Umbilical cord (tissue), 2 donors: ENCODE measurements around the gene RNU2-63P. TPM values are rescaled to one million over a fixed set of nuclear protein-coding genes. Genes with fewer than 3 reads are reported as not detected.
"Not testable (repeated sequence)": the region's sequence is repeated elsewhere in the genome, so short reads cannot be mapped to it uniquely, and the experiment has no call there.

Experiments
- DNase-seq: peaks from one replicate; pipeline ENCODE4 v3.0.0-alpha.2; 2015; ENCODE audit warnings: low spot score
- total RNA-seq: library from RNA; depleted of rRNA; stranded (reverse); fragments of >200 nt; gene quantifications from one replicate; pipeline ENCODE4 v1.2.3, GENCODE V29; 2014; ENCODE audit warnings: low replicate concordance; ENCODE audit not compliant: insufficient read depth

The RNU2-63P gene
- not detected for total RNA-seq

DNA sequence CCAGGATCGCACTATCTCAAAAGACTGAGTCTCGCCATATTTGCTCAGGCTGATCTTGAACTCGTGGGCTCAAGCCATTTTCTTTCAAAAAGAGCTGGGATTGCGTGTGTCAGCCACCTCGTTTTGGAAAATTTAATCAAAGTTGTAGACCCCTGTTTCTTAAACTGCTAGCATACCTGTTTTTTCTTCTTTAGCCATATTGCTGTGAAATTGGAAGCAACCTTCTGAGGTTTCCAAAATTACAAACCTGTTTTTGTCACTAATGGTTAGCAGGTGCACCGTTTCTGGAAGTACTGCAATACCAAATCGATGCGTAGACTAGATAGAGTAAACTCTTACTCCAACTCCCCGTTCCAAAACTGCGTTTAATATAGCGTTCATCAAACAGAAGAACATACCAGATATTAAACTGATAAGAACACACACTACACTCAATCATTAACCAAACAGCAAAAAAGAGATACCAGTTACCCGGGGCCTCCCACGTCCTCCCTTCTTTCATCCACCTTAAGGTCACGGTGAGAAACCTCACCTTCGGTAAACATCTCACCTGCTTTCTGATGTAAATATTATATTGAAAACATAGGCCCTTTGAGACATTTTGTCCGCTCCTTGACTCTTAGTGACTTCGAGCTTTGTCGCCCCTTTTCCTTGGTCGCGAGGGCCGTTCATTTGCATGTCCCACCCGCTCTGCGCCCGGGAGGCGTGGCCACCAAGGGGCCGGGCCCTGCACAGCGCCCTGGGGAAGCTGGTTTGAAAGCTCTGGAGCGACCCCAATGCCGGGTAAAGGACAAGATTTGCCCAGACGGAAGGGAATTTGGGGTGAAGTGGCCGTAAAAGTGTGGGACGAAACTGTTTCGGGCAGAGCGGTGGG, at the start of gene RNU2-63P:
RNU2-63P (minus strand) TSS at position 462 of the 874 bp plus-strand sequence.
- peak; percentile 91 for DNase-seq

DNA sequence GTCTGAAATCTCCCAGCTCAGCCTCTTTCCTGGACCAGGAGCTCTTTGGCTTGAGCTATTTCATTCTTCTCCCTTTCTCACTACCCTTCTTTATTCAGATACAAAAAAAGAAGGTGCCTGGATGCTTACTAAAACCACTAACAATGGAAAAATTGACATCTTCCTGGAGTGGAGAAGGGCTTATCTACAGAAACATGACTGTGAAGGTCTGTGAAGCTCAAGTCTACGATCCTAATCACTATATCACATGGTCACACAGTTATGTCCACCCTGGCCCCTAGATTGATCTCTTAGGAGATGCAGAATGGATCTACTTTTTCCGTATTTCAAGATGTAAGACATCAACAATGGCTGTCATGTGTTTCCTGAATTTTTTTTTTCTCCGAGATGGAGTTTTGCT, 44.9 kb upstream of the RNU2-63P start:
- no peak for DNase-seq

DNA sequence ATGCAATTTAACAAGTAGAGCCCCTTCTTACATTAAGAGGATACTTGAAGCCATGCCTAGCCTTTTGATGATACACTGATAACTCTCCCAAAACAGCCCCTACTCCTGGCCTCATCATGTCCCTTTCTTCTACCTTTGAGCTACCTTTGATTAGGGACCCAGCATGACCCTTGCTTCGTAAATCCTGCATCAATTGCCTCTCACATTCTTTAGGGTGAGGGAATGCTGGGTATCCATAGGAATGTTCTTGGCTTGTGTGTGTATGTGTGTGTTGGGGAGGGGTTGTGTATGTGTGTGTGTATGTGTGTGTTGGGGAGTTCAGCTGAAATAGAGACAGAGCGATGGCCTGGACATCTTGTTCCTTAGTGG, 44.5 kb upstream of the RNU2-63P start:
- DNase-seq, result no peak

DNA sequence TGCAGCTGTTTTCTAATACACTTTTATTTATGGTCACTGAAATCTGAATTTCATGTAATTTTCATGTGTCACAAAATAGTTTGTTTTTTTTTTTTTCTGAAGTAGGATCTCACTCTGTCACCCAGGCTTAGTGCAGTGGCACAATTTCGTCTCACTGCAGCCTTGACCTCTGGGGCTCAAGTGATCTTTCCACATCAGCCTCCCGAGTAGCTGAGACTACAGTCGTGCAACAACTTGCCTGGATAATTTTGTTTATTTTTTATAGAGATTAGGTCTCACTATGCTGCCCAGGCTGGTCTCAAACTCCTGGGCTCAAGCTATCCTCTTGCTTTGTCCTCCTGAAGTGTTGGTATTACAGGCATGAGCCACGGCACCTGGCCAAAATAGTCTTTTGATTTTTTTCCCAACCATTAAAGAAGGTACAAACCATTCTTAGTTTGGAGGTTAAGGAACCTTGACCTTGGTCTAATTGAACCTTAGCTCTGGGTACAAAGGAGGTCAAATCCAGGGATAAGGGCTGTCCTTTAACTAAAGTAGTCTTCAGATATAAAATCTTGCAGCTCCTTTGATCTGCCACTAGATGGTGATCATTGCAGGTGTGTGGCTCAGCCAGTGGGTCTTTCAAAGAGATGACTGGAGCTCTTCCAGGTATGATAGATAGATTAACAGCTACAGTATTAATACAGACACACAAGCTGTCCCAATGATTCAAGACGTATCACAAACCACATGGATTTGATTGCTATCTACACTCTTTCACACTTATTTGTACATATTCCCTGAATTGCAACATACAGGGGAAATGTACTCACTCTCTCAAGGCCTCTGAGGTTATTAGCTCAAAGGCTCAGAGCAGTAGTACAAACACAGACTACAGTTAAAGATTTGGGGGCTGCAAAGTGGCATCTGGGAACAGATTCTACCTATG, 43.9 kb upstream of the RNU2-63P start:
- DNase-seq, result peak; percentile 42

DNA sequence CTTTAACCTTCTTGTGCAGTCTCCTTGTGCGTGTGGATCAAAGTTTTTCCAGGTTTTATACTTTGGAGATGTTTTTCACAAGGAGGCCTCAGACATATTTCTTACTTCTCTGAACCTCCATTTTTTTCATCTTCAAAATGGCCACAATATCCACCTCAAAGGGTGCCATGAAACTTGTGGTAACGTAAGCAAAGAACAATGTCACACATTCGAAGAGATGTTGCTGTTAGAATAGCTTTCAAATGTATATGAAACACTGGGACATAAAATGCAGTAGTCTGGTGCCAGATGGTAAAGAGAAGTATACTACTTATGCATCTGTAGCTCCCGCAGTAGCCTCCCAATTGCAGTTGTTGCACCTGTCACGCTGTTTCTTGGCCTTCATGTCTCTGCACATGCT, 41.8 kb upstream of the RNU2-63P start:
- no peak for DNase-seq

DNA sequence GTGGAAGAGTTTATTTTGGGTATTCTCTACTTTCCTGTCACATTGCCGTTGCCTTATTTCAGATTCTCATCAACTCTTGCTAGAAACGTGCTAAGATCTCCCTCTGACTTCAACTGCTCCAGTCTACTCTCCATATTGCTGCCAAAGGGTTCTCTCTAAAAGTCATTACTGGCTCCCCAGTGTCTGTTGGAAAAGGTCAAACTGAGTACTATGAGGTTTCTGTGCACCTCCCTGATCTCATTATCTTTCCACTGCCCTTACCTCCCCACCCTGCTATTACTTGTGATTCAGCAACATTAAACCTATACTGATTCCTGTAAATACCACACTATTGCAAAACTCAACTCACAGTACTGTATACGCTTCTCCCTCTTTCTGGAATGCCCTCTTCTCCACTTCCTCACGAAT, 41.1 kb upstream of the RNU2-63P start:
- DNase-seq, result peak; percentile 43

DNA sequence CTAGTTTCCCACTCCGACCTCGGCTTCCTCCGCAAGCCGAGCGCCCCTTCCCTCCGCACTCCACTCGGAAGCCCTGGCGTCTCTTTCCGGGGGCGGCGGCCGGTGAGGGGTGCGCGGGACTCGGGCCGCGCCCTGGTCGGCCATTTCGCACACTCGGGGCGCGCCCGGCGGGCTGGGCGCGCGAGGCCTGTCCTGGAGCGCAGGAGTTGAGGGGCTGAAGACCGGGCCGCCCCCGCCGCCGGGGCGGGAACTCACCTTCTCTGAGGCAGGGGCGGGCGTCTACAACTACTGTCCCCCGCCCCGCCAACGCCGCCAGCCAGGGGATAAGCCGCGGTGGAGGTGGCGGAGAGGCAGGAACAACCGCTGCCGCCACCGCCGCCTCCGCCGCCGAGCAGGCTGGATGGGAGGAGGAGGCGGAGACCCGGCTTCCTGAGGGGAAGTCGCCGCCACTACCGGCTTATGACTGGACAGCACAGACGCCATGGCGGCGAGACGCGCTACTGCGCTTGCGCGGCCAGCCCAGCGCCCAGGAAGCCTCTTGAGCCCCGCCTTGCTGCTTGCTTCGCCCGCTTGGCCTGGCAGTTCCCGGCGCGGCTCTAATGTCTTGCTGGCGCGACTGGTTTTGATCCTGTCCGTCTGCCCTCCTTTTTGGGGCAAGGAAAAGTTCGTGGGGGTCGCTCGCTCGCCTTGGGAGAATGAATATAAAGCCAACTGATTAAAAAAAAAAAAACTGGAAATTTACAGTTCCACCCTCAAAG, 39.2 kb upstream of the RNU2-63P start, which contains the start of gene KRCC1:
KRCC1 (minus strand) TSS at position 413 of the 758 bp plus-strand sequence. CDS start 27,220 bp downstream, outside the sequence.
- peak; percentile 98 for DNase-seq

DNA sequence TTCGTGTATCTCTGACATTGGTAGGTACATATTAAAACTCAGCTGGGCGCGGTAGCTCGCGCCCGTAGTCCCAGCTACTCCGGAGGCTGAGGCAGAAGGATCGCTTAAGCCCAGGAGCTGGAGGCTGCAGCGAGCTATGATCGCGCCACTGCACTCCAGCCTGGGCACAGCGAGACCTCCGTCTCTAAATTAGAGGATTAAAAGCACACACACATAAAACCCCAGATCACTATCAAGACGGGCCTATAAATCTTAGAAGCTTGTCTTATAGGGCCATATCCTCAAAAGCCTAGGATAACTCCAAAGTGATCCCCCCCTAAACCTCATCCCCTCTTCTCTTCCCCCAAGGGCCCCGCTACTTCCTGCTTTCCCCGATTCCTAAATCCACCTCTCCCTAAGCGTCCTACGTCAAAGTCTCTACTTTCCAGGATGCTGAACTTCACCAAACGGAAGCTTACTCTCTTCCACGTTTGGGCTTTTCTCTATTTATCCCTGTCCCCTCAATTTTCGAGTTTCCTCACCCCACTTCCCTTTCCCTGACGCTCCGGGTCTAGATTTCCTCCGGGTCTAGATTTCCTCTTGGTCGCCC, 38.5 kb upstream of the RNU2-63P start:
- DNase-seq, result peak; percentile 73

DNA sequence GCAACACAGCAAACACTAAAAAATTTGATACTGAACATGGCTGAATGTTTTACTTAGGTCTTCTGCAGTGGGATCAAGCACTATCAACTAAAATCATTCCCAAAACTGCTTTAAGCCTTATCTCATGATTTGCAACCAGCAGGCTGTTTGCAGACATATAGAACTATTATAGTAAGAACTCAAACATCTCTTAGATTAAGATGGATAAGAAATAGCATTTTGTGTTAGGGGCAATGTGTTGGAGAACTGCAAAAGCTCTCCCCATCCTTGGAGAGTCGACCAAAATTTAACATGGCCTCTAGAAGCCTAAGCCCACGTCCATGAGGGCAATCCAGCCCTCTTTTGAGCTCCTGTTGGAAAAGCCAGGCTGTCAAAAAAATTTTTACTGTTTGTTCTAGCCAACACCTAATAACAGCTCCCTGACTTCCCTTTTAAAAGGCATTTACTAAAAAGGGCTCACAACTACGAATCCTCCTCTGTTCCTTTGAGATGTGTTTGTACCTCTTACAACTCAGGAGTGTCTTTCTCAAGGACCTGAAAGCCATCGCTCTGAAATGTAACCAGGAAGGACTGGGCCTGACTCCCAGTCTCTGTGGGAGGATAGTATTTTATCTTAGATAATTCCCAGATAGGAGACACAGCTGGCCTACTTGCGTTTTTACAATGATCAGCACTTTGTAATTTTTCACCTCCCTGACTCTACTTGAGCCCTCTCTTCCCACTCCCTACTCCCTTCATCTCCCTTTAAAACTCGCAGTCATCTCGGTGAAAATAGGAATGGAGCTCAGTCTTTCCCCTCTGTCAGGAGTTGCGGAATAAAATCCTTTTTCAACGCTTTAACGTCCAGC, 37.8 kb upstream of the RNU2-63P start:
- peak; percentile 82 for DNase-seq

DNA sequence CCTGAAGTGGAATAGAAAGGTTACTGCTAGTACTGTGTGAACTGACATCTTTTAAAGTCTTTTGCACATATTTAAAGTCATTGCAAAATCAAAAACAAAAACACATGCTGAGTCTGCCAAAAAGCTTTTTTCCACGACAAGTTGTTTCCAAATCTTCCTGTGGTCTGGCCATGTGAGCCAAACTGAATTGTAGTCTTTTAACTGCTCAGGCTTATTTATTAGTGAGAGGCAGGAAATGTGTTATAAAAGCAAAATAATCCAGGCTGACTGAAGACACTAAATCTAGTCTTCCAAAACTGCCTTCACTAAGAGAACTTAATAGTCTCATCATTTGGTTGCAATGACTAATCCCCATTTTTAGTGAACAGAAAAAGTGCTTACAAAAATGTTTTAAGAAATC, 36.9 kb upstream of the RNU2-63P start:
- DNase-seq, result peak; percentile 85

DNA sequence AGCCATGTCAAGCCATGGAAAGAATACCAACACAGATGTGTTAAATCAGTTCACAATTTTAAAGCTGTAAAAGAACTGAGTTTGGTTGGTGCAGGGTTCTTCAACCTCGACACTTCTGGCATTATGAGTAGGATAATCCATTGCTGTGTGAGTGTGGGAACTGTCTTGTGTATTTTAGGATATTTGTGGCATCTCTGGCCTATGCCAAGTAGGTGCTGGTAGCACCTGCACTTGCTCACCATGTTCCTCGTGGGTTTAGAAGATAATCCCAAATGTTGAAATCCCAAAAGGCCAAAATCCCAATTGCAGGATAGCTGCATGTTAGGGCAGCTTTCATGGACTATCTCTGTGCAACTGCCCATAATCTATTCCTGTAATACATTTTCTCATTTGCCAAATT, 35.4 kb upstream of the RNU2-63P start:
- DNase-seq, result no peak

DNA sequence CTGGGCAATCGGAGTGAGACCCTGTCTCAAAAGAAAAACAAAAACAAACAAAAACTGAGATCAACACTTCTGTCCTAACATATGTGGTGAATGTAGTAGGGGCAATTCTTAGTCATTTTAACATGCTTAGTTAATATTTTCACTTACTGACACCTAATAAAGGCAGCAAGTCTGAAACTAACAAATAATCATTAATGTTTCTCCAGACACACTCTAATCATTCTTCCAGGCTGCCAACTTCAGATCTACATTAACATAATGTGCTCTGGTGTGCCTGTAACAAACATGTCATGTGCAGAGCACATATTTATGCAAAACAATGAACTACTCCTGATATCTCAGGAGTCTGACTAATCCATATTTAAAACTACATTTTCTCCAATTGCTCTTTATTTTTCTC, 33.3 kb upstream of the RNU2-63P start:
- no peak for DNase-seq

DNA sequence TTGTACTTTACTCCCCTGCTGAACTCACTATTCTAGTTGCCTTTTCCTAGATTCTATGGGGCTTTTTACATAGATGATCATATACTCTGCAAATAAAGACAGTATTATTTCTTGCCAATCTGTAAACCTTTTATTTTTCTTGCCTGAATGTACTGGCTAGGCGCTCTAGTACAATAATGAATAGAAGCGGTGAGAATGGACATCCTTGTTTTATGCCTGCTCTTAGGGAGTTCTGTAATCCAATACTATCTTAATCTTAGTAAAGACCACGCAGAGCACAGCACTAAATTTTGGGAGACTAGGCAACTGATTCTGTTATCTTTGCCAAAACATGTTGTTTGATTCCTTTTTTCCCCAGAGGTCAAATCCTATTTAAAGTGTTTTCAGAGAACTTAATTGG, 32.2 kb upstream of the RNU2-63P start:
- DNase-seq, result no peak

DNA sequence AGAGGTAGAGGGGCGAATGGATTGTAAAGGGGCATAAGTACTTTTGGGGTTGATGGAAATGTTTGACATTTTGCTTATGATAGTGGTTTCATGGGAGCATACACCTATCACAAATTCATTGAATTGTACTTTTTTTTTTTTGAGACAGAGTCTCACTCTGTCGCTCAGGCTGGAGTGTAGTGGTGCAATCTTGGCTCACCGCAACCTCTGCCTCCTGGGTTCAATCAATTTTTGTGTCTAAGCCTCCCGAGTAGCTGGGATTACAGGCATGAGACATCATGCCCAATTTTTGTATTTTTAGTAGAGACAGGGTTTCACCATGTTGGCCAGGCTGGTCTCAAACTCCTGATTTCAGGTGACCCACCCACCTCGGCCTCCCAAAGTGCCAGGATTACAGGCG, 29.2 kb upstream of the RNU2-63P start:
- not testable (repeated sequence) for DNase-seq

DNA sequence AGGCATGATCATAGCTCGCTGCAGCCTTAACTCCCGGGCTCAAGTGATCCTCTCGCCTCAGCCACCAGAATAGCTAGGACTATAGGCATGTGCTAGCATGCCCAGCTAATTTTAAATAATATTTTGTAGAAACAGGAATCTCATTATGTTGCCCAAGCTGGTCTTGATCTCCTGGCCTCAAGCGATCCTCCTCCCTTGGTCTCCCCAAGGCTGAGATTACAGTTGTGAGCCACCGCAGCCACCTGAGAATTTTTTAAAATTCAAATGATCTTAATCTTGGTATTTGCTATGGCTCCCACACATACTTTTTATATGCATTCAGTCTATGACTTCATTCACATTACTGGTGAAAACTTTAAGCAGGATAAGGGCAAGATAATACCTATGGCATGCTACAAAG, 26.1 kb upstream of the RNU2-63P start:
- no peak for DNase-seq

DNA sequence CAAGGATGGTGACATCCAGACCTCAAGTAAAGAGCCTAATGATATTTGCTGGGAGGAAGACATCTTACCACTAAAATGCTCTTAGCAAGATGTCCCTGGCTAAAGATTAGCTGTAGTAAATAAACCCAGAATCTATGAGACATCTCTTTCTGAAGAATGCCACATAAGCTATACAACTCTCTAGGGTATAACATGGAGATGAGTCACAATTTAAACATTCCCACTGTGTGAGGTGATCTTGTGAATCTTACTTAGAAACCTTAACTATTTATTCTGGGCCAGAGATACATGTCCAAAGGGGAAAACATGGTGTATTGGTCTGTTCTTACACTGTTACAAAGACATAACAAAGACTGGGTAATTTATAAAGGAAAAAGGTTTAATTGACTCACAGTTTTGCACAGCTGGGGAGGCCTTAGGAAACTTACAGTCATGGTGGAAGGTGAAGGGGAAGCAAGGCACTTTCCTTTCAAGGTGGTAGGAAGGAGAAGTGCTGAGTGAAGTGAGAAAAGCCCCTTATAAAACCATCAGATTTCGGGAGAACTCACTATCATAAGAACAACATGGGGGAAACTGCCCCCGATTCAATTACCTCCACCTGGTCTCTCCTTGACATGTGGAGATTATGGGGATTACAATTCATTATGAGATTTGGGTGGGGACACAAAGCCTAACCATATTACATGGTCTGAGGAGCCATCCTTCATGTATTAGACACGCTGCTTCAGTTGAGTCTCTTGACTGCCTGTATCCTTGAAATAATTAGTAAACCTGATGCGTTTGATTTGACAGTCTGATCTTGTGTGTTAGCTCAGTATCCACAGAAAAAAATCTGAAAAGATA, 22.1 kb upstream of the RNU2-63P start:
- DNase-seq, result peak; percentile 47

DNA sequence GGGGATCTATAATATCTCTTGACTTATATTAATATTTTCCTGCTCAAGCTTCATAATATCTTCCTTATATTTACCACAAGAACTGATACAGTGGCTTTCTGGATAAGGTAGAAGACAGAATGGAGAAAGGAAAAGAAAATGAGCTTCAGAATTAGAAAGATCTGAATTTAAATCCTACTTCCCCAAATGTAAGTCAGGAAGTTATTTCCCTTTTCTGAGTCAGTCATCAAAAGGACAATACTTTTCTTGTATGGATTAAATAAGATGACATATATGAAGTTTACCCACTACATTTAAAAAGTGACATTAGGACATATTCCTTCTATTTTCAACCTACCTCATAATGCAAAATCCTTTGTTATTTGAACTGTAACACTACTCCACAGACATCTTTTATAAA, 20.3 kb upstream of the RNU2-63P start:
- DNase-seq, result no peak

DNA sequence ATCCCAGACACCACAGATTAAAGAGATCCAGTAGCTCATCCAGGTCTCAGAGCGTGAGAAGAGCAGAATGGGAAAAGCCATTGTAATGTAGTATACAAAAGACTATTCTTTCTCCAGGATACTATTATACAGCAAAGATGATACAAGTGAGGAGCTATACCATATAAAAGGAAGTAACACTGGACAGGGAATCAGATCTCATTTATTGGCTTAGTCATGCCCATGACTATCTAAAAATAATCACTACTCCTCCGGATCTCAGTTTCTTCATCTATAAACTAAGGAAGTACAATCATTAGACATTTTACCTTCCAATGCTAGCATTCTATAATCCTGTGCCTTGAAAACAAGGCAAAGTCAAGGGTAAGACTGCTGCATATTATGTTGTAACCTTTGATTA, 19.8 kb upstream of the RNU2-63P start:
- DNase-seq, result no peak

DNA sequence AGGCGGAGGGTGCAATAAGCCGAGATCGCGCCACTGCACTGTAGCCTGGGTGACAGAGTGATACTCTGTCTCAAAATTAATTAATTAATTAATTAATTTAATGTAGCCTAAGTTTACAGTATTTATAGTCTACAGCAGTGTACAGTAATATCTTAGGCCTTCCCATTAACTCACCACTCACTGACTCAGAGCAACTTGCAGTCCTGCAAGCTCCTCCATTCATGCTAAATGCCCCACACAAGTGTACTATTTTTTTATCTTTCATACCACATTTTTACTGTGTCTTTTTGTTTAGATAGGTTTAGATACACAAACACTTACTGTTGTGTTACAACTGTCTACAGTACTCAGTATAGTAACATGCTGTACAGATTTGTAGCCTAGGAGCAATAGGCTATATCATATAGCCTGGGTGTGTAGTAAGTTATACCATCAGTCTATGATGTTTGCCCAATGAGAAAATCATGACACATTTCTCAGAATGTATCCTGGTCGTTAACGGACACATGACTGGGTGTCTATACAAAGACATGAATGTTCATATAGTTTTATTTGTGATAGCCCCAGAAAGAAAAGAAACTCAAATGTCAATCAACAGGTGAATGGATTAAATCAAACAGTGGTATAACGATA, 15.8 kb upstream of the RNU2-63P start:
- no peak for DNase-seq
